Spleen (tissue), 7 donors: ENCODE measurements around the gene ITPR1.

ENCODE experiments used
- POLR2AphosphoS5 ChIP-seq, 3 donors: sonication (generic); formaldehyde crosslinking; IDR thresholded peaks; one replicate each; pipeline ENCODE4 v1.5.1; 2017; ENCODE audit warnings: antibody characterized with exemption in 3 of 3
- TF ChIP-seq, protein P1 (sequence below), 11 experiments: fragments of 200-600 bp in 7 of 11; fragments of 450-650 bp in 4 of 11; sonication (generic) in 4 of 11; IDR thresholded peaks in 8 of 11; conservative IDR thresholded peaks in 3 of 11; 1 replicate in 7 of 11; 2 replicates in 4 of 11; pipeline versions ENCODE4 v1.4.0 to v1.8.0; 2016 to 2021; ENCODE audit warnings: antibody characterized with exemption in 11 of 11, inconsistent platforms in 4 of 11, mild to moderate bottlenecking in 1 of 11
- donor health status: DM: no; HTN: no; CAD: no; lungs with moderate emphysema.
- donor health status: DM: no; HTN: no; CAD: no.
- donor health status: DM: no; HTN: no; CAD: no.

DNA sequence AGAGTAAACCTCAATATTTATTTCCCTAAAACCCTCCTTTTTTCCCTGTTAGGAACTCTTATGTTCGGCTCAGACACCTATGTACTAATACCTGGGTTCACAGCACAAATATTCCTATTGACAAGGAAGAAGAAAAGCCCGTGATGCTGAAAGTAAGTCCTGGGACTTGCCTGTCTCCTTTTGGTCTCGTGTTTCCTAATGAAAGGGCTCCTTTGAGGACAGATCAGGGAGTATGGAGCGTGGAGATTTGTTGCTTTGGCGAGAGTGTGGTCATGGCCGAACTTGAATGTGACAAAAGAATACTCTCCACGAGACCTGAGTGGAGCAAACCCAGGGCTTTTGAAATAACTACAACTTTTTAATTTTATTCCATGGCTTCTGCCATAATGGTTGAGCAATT is 167.8 kb downstream of the ITPR1 start:
- TF ChIP-seq, protein P1, sequence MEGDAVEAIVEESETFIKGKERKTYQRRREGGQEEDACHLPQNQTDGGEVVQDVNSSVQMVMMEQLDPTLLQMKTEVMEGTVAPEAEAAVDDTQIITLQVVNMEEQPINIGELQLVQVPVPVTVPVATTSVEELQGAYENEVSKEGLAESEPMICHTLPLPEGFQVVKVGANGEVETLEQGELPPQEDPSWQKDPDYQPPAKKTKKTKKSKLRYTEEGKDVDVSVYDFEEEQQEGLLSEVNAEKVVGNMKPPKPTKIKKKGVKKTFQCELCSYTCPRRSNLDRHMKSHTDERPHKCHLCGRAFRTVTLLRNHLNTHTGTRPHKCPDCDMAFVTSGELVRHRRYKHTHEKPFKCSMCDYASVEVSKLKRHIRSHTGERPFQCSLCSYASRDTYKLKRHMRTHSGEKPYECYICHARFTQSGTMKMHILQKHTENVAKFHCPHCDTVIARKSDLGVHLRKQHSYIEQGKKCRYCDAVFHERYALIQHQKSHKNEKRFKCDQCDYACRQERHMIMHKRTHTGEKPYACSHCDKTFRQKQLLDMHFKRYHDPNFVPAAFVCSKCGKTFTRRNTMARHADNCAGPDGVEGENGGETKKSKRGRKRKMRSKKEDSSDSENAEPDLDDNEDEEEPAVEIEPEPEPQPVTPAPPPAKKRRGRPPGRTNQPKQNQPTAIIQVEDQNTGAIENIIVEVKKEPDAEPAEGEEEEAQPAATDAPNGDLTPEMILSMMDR (IDR thresholded peaks at IDR 0.05 in 8 of 11, conservative IDR thresholded peaks at IDR 0.05 in 3 of 11): no peak
- TF ChIP-seq POLR2AphosphoS5 (IDR thresholded peaks at IDR 0.05): no peak
